Stimulated activated CD8-positive, alpha-beta memory T cell treated with anti-CD3 and anti-CD28 coated beads, Interleukin-2, amount 100 ng/mL, for 1 hour (primary cell): Measurements from ENCODE around the gene LCLAT1.
"Not testable (repeated sequence)": the region's sequence is repeated elsewhere in the genome, so short reads cannot be mapped to it uniquely, and the experiment has no call there.

Source experiments
- DNase-seq, 2 donors: peaks; one replicate each; pipeline ENCODE4 v3.0.0-alpha.2; 2020; ENCODE audit warnings: low read depth in 2 of 2

The LCLAT1 gene

DNA sequence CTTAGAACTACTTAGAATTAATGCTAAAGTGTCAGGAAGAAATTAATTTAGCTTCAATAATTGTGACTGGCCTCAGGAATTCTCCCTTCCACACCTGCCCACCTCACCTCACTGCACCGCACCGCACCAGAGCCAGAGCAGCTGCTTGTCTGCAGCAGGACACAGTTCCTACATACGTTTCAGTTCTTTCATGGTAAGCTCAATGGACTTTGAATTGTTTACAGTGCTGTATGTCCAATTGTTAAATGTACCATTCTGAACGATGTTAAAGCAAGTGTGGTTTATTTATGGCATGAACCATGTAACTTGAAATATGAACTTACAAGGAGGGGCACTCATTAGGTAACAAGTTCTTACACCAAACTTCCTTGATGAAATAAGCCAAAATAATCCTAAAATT, 196.0 kb downstream of the LCLAT1 start:
- DNase-seq: not testable (repeated sequence)

DNA sequence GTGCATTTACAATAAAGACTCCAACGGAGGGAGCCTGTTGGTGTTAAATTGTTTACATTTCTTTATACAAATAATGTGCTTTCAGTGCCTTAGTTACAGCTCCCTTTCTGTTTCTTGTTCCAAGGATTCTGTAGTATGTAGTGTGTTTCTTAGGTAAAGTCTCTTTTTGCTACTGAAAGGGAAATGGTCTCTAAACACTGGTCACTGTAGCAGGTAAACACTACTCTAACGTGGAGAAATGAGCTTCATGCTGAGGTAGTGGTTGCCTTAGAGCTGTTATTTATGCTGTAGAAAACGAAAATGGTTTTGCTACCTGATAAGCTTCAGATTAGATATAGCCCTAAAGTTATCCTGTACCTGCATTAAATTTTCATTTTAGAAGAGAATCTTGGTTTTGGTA, 196.6 kb downstream of the LCLAT1 start:
- DNase-seq: no peak

DNA sequence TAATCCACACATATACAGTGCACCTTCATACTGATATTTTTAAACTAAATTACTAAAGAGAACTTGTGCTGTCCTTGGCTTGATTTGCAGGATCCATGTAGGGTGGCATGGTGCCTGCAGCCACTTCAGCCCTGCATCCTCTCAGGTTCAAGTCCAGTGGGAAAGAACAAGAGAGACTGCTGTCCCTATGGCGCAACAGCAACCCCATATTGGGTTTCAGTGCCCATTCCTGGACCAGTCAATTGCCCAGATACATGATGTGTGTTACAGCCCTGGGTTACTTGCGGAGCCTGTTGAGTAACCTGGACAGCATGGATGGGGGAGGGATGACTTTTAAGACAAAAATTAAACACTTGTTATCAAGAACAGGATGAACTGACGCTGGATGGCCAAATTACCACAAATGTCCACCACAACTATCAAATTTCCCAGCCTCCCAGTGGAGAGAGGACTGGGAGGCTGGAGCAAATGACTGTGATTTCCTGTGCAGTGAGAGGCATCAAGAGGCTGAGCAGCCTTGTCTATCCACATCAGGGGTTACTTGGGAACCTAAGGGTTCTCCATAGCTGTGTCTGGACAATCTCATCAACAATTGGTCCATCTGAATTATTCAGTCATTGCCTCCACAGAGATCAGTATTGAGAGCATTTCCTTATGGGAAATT, 198.2 kb downstream of the LCLAT1 start:
- no peak for DNase-seq

DNA sequence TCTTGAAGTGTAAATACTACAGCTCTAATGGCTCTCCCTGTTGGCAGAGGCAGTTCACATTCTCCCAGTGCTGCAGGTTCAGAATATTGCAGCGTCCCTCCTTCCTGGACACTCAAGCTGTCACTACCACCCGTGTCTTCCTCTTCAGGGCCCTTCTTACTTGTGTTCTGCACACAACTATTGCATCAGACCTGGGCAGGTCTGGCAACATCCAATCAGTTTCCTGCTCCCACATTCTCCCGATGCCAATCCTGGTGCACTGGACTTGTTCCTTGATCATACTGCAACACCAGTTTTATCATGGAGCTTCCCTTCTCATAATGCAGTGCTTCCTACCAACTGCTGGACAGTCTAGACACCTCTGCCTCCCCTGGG, 198.7 kb downstream of the LCLAT1 start:
- DNase-seq: no peak

DNA sequence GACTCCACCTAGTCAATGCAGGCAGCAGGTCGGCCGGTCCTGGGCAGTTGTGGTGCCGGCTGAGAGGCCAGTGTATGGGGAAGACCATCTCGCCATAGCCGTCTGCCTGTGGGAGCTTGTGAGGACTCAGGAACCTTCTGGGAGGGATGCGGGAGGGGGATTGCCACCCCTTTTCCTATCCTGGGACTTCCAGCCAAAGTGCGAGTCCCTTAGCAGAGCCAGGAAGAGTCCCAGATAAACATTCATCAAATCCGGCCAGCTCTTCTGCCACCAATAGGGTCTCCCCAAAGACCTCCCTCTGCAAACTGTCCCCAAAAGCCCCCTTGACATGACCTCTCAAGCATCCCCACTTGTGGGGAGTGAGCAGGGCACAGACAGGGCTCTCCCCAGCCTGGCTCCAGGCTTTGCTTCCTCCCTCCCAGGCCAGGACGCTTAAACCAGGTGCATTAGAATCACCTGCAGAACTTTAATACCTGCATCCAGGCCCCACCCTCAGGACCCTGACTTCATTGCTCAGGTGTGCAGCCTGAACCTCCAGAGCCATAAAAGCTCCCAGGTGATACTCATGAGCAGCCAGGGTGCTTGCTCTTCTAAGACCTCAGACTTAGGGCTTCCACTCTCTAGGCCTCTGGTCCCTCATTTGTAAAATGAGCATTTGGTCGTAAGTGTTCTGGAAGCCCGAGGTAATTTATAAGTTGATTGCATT, 200.9 kb downstream of the LCLAT1 start:
- DNase-seq: no peak

DNA sequence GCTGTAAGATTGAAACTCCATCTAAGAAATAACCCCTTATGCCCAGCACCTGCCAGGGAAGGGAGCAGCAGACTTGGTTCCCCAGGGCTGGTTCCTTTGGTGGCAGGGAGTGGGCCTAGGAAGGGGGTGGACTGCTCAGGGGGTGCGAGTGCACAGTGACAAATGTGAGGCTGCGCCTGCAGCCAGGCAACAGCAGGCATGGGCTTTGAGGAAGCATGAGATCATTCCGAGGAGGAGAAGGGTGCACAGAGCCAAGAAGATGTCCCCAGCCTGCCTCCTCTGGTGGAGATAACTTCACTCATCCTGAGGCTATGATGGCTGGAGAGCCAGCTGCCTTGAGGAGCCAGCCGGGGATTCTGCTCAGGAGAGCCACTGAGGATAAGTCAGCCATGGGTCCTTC, 202.2 kb downstream of the LCLAT1 start:
- no peak for DNase-seq

DNA sequence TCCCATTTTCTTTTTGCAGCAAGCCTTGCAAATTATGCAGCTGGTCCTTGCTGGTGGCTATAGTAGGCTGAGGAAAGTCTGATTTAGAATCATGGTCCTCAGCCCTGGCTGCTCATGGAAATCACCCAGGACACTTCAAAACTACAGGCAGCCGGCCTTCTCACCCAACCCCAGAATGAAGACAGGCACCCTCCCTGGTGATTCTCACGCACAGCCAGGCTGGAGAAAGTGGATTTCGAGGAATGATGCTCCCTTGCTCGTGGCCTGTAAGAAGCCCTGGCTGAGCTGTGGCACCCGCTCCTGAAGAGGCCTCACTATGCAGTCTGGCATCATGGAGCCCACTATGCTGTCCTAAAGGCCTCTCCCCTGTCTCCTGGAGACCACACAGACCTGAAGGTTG, 202.8 kb downstream of the LCLAT1 start:
- no peak for DNase-seq

DNA sequence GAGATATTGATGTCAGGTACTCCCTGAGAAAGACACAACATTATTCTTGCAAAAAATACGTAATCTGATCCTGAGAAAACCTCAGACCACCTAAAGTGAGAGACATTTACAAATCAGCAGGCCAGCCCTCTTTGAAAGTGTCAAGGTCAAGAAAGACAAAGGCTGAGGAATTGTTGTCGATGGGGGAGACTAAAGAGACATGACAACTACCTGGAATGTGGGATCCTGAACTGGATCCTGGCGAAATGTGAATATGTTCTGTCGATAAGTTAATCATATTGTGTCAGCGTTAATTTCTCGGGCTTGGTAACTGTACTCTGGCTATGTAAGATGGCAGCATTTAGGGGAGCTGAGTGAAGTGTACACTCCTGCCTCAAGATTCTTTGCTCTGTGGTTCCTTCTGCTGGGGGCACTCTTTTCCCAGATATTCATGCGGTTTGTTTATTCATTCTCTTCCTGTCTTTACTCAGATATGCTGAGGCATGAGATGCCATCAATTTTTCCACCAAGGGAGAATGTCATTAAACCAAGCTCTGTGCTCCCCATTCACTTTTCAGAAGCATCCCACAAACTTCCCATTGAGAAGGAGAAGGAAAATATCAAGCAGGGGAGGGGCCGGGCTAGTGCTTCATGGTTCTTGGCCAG, 205.3 kb downstream of the LCLAT1 start:
- no peak for DNase-seq

DNA sequence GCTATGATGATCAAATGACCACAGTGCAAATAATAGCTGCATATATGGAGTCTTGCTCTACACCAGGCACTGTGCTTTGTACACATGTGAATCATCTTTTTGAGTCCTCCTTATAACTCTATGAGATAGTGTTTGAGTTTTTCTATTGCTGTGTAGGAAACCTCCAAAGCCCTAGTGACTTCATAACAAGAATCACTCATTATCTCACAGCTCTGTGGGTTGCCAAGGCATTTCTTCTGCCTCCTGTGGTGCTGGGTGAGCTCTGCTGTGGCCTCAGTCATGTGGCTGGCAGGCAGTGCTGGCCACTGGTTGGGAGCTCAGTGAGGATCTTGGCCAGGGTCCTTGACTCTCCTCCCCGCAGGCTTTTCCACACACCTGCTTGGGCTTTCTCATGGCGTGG, 206.8 kb downstream of the LCLAT1 start:
- no peak for DNase-seq

DNA sequence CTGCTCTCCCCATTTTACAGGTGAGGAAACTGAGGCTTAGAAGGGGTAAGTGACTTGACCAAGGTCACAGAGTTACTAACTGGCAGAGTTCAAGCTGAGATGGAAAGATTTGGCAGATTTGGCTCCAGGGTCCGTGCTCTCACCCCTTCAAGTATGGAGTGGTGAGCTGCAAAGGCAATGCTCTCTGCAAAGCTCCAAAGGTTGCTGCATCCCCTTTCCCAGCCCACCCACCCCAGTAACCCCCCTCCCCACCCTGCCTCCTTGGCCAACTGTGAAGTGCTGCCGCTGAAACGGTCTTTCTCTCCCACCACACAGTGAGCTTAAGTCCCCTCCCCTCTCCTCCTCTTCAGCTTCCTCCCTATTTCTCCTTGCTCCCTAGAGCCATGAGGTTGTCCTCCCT, 207.4 kb downstream of the LCLAT1 start:
- no peak for DNase-seq

DNA sequence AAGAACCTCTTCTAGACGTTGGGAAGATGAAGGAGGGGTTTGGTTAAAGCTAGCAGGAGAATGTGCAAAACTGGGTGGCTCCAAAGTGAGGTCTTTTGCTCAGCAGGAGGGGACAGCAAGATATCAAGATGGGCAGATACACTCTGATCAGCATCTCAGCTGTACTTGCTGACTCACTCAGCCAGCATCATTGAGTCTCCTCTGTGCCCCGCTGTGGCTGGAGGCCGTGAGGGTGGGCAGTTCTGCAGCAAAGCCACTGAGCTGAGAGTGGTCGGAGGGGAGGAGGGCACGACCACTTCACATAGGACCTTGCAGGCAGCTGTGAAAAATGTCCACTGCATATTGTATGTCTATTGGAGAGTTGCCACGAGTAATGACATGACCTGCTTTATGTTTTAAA, 208.2 kb downstream of the LCLAT1 start:
- no peak for DNase-seq

DNA sequence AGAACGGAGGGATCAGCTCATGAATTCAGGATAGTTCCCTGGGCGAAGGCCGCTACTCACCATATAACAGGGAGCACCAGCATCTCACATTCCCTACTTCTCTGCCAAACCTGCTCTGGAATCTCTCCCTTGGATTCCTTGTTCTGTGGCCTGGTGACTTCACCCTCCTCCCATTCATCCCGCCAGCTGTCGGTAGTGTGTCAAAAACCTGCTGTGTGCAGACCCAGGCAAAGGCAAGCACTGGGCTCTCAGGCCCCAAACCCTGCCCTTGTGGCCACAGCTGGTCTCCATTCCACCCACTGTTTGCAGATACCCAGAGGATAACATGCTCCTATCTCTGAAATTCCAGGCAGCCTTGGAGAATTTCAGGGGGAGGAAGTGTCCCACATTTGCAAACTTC, 208.6 kb downstream of the LCLAT1 start:
- DNase-seq: no peak

DNA sequence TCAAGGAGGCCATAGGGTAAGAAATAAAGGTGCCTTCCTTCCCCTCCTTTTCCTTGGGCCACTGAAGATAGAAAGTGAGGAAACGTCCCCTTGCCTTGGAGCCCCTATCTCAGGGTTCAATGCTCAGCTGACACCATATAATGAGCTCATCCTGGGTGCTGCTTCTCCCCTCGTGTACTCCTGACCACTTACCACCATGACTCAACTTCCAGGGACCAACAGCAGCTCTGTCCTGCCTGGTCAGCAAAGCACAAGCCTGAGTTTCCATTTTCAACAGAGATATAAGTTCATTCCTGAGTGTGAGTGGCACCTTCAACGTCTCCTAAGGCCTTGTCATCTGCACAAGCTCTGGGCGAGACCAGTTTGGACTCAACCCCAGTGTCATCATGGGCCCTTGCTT, 209.0 kb downstream of the LCLAT1 start:
- no peak for DNase-seq

DNA sequence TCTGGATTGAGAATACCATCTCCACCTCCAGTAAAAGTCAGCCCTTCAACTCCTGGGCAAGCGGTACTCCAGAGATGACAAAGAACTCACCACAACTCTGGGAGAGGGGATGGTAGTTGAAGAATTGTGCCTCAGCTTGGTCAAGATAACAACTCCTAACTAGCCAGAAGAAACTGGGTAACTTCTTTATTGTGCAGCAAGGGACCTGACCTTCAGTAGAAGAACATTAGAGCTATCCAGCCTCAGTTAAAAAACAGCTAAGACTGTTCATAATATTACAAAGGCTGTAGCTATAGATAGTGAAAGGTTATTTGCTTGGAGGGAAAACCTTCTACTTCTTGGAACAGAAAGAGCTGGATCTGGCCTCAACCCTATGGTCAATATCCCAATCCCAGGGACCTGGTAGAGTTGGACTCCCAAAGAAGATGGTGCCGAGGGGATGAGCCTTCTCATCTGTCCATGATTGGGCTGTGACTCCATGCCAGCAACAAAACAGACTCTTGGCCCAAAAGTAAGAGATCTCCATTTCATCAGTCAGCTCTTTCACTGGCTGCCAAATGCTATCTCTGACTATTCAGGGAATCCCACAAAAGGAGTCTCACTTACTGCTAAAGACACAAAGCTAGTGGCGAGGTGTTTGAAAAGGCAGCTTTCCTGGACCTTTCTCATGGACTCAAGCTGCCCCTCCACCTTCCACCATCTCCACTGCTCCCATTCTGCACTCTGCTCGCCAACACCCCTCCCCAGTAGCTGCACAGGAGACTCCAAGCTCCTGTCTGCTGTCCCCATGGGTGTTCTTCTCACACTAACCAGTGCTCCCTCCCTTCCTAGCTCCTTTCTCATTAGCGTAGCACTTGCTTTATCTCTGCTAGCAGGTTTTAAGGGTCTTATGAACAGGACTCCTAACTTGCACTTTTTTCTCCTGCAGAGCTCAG, 214.4 kb downstream of the LCLAT1 start:
- no peak for DNase-seq

DNA sequence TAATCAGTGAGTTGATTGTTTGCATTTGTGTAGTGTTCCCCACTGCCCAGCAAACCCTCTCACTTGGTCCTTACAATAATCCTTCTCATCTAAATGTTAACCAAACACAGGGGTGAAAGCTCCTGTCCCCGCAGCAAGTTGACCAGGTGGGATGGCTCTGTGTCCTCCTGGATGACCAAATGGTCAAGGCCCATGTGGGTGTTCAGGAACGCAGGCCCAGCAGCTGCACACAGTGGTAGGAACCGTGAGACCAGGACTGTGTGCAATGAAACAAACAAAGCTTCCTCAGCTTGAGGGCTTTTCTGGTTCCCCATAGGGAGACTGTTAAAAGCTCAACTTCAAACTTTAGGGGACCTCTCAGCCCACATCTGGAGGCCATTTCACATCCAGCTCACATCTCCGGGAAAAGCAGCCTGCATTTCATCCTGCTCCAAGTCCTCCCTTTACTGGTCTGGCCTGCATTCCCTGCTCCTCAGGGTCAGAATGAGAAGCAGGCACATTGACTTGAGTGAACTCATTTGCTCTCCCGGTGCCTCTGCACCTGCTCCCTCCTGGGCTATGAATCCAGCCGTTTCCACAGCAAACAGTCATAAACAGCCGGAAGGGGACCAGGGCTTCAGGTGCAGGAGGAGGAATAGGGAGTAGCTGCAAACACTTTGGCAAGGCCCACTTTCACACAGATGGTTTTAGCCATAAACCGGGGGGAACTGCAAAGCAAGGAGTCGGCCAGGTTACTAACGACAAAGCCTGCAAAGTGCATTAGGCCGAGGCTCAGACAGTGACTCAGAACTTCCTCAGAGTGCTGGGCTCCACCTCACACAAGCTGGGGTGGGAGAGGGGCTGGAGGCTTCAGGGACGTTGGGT, 215.5 kb downstream of the LCLAT1 start:
- no peak for DNase-seq

DNA sequence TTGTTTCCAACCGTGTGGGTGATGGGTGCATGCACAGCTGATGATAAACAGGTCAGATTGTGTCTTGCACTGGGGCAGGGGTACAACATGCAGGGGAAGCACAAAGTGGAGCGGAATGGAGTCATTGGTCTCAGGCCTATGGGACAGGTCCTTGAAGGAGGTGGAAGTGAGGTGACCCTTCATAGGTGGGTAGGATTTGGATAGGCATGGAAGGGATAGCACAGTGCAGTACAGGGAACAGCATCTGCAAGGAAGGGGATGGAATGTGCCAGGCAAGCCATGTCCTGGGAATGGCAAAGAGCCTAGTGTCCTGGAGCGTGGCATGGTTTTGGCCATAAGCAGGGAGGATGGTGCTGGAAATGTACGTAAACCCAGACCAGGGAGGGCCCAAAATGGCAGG, 216.3 kb downstream of the LCLAT1 start:
- no peak for DNase-seq

DNA sequence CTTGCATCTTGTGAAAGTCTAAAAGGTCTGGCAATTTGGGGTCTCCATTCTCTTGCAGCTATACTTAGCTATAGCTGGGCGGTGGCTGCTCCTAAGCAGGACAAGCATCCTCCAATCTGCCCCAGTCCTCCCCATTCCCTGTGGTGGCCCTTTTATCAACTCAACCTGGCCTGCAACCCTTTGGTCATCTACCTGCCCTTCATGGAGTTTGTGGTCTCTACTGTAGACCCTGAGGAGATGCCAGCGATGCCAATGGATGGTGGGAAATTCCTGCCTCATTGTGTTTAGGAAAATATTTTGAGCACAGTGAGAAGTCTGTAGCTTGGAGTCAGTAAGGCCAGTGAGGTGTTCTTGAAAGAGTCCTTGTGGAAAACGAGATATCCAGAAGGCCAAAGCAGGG, 216.8 kb downstream of the LCLAT1 start:
- DNase-seq: no peak

DNA sequence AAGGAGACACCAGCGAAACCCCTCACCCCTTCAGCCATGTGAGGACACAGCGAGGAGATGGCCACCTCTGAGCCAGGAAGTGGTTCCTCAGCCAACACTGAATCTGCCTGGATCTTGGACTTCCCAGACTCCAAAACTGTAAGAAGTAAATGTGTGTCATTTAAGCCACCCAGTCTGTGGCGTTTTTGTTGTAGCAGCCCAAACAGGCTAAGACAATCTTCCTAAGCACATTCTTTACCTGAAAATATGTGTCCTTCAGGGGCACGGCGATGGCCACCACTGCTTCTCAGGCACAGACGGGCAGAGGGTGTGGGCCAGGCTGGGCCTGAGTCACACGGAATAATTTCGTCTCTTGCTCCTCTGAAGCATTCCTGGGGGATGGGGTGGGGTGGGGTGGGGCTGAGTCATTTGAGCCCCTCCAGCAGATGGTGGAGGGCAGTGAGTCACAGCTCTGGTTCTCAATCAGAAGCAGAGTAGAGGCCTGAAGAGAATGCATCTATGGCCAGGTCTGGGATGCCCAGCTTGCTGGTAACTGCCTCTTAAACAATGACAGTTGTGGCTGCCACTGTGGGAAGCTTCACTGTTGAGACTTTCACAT, 217.8 kb downstream of the LCLAT1 start:
- no peak for DNase-seq

DNA sequence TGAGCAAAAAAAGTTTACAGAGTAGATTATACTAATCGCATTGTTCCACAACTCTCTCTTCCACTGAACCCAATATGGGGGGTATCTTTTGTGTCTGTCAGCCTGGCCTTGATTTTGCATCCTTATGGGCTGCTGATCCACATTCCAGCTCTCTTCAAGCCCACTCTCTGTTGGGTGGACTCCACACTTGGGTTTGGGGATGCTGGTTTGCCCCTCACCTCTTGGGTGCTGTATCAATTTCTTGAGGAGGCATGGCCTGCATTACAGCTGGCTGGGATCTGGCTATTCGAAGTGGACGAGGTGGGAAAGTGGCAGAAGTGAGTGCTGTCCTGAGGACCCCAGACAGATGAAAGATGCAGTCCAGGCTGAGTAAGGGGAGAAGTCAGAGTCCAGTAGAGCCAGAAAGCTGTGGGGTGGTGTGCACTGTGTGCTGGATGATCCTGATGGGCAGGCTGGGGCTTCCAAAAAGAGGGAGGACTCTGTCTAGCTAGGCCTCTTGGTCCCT, 218.8 kb downstream of the LCLAT1 start:
- no peak for DNase-seq

DNA sequence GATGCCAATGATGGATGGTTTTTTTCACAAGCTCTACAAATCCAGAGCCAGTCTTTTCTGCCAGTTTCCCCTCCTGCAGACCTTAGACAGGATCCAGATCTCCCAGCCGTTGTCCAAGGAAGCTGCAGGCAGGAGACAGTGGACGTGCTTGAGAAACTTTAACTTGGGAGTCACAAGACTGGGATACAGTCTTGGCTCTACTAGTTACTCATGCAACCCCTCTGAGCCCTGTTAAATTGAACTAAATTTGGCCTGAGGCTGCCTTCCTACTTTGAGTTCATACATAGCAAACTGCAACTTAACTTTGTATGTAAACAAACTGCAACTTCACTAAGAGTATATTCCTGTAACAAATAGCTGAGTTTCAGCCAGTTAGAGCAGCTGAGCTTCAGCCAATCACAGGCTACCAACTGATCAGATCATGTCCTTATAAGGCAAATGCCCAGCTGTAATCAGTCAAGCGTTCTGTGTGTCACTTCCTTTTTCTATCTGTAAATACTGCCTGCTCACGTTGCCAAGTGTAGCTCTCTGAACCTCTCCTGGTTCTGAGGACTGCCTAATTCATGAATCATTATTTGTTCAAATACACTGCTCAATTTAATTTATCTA, 219.3 kb downstream of the LCLAT1 start:
- no peak for DNase-seq
